AG09319 (cell line): ENCODE measurements around the gene P2RX1.

Source experiments
- DNase-seq: peaks from one replicate; pipeline ENCODE4 v3.0.0-alpha.2; 2010; ENCODE audit warnings: low read depth; ENCODE audit errors: extremely low read depth
- CTCF ChIP-seq: IDR thresholded peaks from 2 replicates; pipeline ENCODE4 v1.5.1; 2011; ENCODE audit warnings: low read depth, mild to moderate bottlenecking, inconsistent platforms, low read length, moderate library complexity

P2RX1 gene

GRCh38 chr17:3915995-3916696, at the start of gene P2RX1:
P2RX1 (minus strand) TSS chr17:3916465; CDS start chr17:3916225, 240 bp downstream.
- DNase-seq = no peak
- TF ChIP-seq CTCF = no peak

GRCh38 chr17:3965118-3965800, 49.0 kb upstream of the P2RX1 start:
- no peak for DNase-seq
- TF ChIP-seq CTCF = no peak; the same call in 1 of the 2 replicates

GRCh38 chr17:3964203-3965117, 48.2 kb upstream of the P2RX1 start, which contains the start of gene ATP2A3:
ATP2A3 (minus strand) TSS chr17:3964437; CDS start chr17:3964291, 146 bp downstream.
- no peak for TF ChIP-seq CTCF

GRCh38 chr17:3963237-3964201, 47.3 kb upstream of the P2RX1 start:
- no peak for TF ChIP-seq CTCF
- DNase-seq = no peak

More at GRCh38 chr17:3964203-3965117, 48.2 kb upstream of the P2RX1 start, which contains the start of gene ATP2A3:
- no peak for DNase-seq

- TF ChIP-seq CTCF = no peak
- no peak for DNase-seq
Measured at GRCh38 chr17:3962965-3963236, 46.6 kb upstream of the P2RX1 start.

- DNase-seq = no peak
Measured at GRCh38 chr17:3962217-3962964, 46.1 kb upstream of the P2RX1 start.

More at GRCh38 chr17:3962217-3962964, 46.1 kb upstream of the P2RX1 start:
- no peak for TF ChIP-seq CTCF
